Measurements from ENCODE around the gene P4HTM.
A peak's percentile ranks its signal among the peaks of the same experiment; 100 is the strongest.

Gene P4HTM

DNA sequence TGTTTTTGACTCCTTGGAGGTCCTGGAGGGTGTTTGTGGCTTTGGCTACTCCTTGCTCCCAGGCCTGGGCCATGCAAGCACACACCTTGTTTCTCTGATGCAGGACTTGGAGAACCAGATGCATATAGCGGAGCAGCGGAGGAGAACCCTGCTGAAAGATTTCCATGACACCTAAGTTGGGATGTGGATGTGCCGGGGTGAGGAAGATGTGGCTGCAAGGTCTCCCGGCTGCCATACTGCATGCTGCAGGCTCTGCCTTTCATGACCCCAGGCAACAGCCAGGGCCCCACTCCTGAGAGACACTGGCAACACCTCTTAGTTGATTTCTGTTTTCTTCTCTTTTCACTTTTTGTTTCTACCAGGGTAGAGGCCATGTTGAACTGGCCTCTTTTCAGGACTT is 6.9 kb upstream of the P4HTM start:
- FAIRE-seq: no peak

DNA sequence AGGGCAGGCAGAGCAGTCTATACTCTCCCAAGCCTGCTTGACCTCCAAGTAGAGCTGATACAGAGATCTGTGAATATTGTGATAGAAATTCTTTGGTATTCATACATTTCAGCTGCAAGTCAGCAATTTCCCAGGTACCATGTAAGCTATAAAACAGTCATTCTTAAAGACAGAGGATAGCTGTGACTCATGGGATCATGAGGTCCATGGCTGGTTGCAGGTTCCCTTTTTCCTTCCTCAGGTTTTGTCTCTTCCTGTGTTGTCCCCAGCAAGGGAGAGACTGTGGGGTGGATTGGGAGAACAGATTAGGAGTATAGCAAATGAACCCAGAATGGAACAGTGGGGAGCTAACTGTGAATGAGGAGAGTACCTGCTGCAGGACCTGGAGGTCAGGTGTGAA is 5.4 kb upstream of the P4HTM start:
- FAIRE-seq (peak; percentile 38), DNase-seq (ENCODE audit: insufficient read length, low spot score) (no peak)

More for the DNA sequence above, 6.9 kb upstream of the P4HTM start:
- DNase-seq (ENCODE audit: insufficient read length, low spot score): no peak

DNA sequence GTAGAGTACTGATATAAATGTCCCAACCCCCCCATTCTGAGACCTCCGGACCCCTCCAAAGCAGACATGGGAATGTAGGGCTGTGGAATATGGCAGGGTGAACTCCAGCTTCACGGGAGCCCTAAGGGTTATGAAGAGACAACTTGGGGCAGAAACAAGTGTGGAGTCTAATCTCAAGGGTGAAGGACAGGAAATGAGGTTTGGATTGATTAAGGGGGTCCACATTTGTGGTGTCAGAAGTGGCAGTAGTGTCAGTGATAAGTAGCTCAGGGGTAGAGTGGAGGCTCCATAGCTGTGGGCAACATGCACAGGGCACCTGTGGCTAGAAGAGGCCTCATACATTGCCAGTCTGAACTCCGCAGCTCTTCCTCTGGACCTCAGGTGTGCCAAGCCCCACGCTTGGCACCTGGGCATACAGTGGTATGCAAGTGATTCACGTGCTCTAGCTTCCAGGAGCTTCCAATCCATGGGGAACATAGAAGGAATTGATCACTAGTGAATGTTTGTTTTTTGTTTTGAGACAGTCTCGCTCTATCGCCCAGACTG is 4.1 kb upstream of the P4HTM start:
- DNase-seq (ENCODE audit: insufficient read length, low spot score) (no peak), FAIRE-seq (no peak)

DNA sequence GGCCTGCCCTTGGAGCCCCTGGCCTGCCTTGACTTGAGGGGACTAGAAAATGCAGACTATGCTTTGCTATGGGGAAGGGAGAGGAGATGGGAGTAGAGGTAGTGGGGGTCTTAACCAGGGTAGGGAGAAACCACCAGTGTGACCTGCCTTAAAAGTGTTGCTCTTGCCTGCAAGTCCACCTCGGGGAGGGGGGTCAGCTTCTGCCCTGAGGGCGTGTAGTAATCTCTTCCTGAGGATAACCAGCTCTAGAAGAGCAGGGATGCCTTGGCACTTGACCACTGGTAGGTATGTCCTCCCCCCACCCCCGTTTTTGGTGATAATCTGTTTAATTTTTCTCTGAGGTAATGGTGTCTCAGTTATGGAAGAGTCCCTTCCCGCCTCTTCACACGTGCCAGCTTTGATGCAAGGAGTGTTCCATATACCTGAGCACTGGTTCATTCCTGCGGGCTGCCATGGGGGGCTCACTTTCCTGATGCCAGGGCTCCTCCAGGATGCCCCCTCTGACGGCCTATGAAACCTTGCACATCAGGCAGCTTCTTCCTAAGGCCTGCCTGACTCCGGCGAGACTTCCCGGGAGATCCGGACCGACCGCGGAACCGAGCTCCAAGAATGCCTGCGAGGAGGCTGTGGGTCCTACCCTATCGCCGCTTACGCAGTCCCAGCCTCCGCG is 780 bp upstream of the P4HTM start:
- DNase-seq (ENCODE audit: insufficient read length, low spot score) (peak; percentile 45), FAIRE-seq (peak; percentile 95)

DNA sequence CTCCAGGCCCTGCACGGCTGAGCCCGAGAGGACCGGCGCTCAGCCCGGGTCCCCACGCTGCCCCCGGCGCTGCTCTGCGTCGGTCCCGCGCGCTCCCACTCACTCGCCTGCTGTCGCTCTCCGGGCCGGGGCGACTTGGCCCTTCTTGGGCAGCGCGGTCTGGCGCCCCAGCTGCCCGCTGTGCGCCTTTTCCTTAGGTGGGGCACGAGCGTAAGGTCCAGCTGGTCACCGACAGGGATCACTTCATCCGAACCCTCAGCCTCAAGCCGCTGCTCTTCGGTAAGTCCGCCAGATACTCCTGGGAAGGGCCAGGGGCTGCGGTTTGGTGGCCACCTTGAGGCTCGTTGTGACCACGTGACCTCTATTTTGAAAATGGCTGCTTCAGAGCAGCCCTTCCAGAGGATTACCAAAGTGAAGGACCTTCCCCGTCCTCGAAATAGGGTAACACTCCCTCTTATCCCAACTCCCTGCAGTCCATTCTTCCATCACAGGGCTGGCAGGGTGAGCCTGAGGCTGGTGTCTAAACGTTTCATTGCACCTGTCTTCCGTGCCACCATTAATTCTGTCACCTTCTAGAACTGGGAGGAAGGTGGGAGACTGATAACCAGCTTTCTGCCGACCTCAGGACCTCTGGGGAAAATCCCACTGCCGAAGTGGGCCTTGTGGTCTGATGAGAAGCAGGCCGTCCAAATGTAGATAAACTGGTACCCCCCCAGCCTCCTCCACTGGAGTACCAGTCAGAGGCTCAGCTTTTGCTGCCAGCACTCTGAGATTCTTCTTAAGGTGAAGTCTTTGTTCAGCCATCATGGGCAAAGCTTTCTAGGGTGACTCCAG is 812 bp downstream of the P4HTM start:
- FAIRE-seq (no peak), DNase-seq (ENCODE audit: insufficient read length, low spot score) (peak; percentile 27)

DNA sequence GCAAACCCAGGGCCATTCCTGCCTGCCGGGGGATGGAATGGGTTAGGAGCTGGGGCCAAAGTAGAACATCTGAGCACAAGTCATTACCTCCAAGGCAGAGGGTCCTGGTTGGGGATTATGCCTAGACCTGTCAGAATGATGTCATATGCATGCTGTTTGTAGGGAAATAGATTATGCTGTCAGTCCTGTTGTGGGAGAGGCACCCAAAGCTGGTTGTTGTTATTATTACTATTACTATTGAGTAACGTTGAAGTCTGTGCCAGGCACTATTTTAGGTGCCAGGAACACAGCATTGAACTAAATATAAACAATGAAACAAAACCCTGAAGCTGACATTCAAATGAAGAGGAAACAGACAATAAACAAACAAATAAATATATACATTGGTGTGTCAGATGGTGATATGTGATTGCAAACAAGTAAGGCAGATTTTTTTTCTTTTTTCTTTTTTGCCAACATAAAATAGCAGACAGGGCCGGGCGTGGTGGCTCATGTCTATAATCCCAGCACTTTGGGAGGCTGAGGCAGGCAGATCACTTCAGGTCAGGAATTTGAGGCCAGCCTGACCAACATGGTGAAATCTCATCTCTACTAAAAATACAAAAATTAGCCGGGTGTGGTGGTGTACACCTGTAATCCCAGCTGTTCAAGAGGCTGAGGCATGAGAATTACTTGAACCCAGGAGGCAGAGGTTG is 2.0 kb downstream of the P4HTM start:
- DNase-seq (ENCODE audit: insufficient read length, low spot score) (no peak), FAIRE-seq (no peak)

DNA sequence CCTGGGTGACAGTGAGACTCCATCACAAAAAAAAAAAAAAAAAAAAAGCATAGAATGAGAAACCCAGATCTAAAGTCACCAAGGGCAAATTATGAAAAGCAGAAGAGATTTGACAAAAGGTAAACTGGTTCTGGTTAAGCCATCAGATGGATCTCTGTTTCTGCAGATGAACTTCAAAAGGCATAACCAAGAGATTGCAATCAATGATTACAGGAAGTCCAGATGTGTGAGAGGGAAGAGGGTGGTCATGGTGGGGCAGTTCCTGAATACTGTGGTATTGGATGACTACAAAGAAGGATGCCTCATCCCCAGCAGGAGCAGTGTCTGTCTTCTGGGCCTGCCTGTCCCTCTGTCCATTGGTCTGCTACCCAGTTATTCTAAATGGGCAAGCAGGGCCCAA is 3.8 kb downstream of the P4HTM start:
- DNase-seq (ENCODE audit: insufficient read length, low spot score) (no peak), FAIRE-seq (no peak)

DNA sequence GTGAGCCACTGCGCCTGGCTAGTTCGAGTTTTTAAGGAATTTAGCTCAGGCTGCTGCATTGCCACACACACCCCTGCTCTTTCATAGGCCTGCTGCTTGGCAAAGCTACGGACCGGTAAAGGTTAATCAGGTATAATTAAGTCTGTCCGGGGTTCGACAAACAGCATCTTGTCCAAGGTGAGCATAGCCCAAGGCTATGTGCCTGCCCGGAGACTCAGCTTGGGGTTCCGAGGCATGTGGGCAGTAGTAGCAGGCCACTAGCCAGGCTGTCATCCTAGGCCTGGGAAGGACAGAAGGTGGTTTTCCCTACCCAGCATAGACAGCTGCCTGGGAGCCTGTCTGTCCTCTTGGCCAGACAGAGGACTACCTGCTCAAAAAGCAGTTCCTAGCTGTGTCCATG is 6.6 kb downstream of the P4HTM start:
- DNase-seq (ENCODE audit: insufficient read length, low spot score) (no peak), FAIRE-seq (no peak)

DNA sequence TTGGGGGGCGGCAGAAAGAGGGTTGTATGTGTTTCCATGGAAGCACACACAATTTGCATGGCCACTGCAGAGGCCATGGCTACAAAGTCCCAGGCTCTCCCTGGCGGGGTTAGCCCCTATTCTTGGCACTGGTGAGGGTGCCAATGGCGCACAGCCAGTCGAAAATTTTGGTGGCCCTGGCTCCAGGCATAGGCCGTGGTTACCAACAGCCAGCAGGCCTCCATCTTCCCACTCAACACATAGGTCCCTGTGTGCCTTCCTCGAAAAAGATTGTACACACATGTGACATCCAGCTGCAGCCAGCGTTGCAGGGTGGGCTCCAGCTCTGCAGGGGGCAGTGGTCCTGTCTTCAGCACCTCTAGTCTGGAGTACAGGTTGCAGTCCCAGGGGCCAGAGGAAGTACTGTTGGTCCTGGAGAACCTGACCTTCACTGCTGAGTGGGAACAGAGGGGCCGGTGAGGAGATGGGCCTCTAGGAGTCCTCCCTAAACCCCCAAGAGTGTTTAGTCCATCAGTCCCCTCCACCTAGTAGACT is 7.1 kb downstream of the P4HTM start:
- DNase-seq (ENCODE audit: insufficient read length, low spot score) (no peak), FAIRE-seq (no peak)

DNA sequence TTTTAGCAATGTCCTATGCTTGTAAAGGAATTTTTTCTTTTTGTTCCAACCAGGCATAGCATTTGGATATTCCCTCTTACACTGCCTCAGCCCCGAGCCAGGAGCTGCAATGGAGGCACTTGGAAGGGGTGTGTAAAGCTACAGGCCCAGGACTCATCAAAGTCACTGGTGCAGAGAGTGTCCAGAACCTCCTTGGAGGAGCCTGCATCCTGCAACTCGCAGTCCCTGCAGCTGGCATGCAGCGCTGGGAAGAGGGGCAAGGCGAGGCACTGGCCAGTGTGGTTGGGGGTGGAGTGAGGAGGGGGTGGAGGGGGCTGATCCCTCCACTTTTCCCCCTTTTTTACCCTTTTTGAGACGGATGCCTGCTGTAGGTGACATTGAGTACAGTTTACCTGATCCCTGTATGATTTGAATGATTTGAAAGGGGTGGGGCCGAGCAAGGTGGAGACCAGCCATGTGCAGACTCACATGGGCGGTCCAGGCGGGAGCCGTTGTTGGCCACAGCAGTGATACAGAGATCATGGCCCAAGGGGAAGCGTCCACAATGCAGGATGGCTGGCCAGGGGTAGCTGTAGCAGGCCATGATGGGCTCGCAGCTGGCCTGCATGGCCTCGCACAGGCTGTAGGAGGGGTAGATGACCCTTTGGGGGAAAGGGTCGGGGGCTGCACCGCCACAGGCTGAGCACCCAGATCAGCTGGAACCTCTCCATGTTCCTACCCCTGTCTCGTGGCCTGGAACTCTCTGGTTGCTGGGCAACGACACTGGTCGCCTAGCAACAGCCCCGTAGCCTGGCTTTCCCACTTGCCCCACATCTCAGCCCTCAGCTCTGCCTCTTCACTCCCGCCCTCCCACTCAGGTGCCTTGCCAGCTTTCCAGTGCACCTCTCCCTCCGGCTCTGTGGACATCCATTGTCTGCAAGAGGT is 7.9 kb downstream of the P4HTM start:
- FAIRE-seq (no peak), DNase-seq (ENCODE audit: insufficient read length, low spot score) (no peak)

DNA sequence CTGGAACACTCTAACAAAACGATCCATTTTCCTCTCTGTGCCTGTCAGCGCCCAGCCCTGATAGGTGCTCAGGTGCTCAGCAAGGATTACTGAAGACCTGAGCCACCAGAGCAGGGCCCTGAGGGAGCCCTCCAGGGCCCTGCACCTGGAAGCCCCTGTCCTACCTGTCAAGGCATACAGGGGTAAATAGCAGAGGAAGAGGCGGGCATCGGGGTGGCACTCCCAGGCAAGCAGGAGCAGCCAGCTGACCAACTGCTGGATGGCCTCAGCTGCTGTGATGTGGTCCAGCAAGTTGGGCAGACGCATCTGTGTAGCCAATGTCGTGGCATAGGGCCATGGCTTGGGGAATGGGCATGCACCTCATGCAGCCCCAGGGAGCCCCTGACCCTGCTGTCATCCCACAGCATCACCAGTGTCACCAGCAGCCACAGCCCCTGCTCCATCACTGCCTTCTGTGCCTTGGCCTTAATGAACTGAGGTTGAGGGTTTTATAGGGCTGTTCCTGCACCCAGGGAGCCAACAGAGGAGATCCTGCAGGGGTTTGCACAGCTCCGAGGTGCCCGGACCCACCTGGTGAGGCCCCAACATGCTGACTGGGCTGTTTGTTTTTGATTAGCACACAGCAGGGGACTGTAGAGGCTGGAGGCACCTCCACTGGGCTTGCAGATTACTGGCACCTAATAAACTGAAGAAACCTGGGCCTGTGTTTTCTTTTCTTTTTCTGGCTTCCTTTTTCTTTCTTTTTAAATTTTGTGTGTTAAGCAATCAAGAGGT is 9.2 kb downstream of the P4HTM start:
- DNase-seq (ENCODE audit: insufficient read length, low spot score): no peak
- FAIRE-seq: no peak

DNA sequence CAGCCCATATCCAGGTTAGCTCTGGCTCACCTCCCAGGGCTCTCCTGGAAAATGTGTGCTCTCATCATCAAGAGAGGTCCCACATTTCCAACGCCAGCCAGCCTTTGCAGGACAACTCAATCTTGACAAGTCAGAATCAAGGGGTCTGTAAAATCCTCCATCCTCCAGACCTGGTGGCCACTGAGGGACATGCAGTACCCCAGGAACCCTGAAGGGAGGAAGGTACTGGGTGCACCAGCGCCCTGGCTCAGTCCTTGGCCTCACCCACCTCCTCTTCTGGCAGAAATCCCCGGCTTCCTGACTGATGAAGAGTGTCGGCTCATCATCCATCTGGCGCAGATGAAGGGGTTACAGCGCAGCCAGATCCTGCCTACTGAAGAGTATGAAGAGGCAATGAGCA is 11.1 kb downstream of the P4HTM start:
- FAIRE-seq: no peak
- DNase-seq (ENCODE audit: insufficient read length, low spot score): no peak

DNA sequence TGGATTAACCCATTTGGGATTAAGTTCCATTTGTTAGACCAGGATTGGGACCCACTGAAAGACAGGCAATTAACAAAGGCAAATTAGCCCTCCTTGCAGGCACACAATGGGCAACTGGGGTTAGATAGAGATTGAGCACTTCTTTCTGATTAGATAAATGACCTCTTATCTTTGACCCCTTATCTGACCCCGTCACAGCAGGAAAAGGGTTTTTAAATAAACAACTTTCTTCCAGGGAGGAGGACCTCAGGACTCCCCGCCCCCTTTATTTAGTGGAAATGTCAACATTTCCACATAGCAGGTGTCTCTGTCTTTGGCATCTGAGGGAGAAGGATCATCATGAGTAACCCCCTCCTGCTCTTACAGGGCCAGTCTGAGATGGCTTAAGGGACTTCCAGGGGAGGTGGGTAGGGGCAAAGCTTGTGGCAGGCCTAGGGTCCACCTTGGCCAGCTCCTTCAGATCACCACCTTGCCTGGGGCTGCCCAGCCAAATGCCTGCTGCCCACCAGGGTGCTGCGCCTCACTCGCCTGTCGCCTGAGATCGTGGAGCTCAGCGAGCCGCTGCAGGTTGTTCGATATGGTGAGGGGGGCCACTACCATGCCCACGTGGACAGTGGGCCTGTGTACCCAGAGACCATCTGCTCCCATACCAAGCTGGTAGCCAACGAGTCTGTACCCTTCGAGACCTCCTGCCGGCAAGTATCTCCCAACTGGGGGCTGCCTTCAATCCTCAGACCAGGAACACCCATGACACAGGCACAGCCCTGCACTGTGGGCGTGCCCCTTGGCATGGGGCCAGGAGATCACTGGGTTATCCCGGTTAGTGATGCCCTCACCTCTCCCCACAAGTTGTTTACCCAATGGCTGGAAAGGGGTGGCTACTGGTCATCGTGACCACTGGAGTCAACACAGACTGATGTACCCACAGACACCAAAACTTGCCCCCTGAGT is 14.6 kb downstream of the P4HTM start:
- DNase-seq (ENCODE audit: insufficient read length, low spot score): no peak
- peak; percentile 4 for FAIRE-seq

DNA sequence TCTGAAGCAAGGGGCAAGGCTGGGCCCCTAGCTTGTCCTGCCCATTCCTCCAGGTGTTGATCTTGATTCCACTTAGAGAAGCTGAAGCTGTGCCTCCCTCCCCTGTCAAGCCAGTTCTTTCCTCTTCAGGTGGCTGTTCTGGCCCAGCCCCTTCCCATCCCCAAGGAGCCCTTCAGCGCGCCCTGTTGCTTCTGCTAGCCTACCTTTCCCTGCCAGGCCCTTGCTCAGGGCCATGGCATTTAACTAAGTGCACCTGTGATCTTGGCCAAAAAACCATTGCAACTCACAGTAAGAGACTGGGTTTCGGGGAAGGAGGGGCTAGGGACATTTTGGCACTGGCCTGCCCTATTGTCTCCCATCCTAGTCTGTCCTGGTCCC is 15.3 kb downstream of the P4HTM start:
- DNase-seq (ENCODE audit: insufficient read length, low spot score): no peak
- FAIRE-seq: no peak

DNA sequence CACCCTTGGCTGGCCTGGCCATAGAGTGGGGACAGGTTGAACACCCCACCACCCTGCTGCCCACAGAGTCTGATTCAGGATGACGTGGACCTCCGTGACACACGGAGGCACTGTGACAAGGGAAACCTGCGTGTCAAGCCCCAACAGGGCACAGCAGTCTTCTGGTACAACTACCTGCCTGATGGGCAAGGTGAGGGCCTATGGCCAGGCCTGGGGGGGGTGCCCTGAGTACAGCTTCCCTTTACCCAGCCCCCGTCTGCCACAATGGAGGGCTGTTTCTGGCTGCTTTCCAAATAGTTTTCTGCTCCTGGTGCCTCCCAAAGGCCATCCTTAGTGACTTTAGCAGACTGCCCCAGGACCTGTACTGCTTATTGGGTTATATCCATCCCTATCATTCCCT is 16.0 kb downstream of the P4HTM start:
- DNase-seq (ENCODE audit: insufficient read length, low spot score): no peak
- FAIRE-seq: peak; percentile 58

DNA sequence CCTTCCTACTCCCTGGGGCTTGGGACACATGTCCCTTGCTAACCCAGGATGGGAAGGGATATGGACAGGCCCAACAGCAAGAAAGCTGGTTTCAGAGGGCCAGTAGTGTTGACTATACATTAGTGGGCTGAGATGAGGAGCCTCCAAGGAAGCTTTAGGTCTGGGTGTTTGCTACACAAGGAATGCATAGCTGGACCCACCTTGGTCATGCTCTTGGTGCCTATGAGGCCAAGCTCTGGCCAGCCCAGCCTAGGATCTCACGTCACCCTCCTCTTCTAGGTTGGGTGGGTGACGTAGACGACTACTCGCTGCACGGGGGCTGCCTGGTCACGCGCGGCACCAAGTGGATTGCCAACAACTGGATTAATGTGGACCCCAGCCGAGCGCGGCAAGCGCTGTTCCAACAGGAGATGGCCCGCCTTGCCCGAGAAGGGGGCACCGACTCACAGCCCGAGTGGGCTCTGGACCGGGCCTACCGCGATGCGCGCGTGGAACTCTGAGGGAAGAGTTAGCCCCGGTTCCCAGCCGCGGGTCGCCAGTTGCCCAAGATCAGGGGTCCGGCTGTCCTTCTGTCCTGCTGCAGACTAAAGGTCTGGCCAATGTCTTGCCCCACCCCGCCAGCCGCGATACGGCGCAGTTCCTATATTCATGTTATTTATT is 16.5 kb downstream of the P4HTM start:
- FAIRE-seq (no peak), DNase-seq (ENCODE audit: insufficient read length, low spot score) (no peak)

DNA sequence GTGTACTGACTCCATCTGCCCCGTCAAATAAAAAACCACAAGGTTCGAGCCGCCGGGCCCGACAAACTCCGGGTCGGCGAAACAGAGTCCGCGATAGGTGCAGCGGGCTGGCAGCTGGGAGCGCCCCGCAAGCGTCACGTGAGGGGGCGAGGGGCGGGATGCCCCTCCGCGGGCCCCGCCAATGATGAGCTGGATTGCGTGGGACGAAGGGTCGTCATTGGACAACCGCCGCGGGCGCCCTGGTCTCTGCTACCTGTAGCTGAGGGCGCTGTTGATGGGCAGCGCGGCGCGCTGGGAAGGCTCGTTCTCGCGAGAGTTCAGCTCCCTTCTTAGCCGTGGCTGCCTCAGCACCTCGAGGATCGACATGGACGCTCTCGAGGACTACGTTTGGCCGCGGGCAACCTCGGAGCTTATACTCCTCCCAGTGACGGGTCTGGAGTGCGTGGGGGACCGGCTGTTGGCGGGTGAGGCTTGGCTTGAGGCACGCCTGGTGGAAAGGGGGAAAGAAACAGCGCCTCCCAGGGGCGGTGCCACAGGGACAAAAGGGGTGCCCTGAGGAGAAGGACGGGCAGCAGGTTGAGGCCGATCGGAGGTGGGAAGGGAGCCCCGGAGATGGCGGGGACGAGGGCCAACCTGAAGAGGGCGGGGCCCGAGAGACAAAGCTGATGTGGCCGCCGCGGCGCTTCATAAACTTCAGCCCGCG is 17.2 kb downstream of the P4HTM start, which contains the start of gene WDR6:
Gene WDR6, plus strand, starts transcription at position 324 of the 703 bp plus-strand sequence. Its CDS starts 41 bp downstream, at position 365.
- FAIRE-seq (peak; percentile 97), DNase-seq (ENCODE audit: insufficient read length, low spot score) (peak; percentile 96)

All from HTR-8/SVneo (cell line).